ENCODE measurements around the gene RSAD1.

The RSAD1 gene

GRCh38 chr17:50522766-50523165, 44.1 kb downstream of the RSAD1 start:
- no peak overlapping the region for H3K4me3 ChIP-seq (ENCODE audit: low read length)
- H3K36me3 ChIP-seq (ENCODE audit: control insufficient read depth, insufficient read depth, low read length) = no peaks in the 10 kb centered on the region
- no peak overlapping the region for H3K9ac ChIP-seq (ENCODE audit: low read length)
- no peaks in the 10 kb centered on the region for H3K27me3 ChIP-seq (ENCODE audit: control insufficient read depth, insufficient read depth, low read length)
- no peaks in the 10 kb centered on the region for H3K4me1 ChIP-seq (ENCODE audit: control insufficient read depth, insufficient read depth, low read length)
- no peak overlapping the region for H3K27ac ChIP-seq (ENCODE audit: low read depth, low read length)

- Histone ChIP-seq H3K4me3 (ENCODE audit: low read length) (no peak overlapping the region), H3K27me3 (ENCODE audit: control insufficient read depth, insufficient read depth, low read length) (no peaks in the 10 kb centered on the region), H3K36me3 (ENCODE audit: control insufficient read depth, insufficient read depth, low read length) (no peaks in the 10 kb centered on the region), H3K4me1 (ENCODE audit: control insufficient read depth, insufficient read depth, low read length) (no peaks in the 10 kb centered on the region), H3K9ac (ENCODE audit: low read length) (no peak overlapping the region), H3K27ac (ENCODE audit: low read depth, low read length) (no peak overlapping the region)
Observed at GRCh38 chr17:50523208-50523607, 44.5 kb downstream of the RSAD1 start.

GRCh38 chr17:50524838-50525237, 46.2 kb downstream of the RSAD1 start:
- no peaks in the 10 kb centered on the region for H3K27me3 ChIP-seq (ENCODE audit: control insufficient read depth, insufficient read depth, low read length)
- H3K4me1 ChIP-seq (ENCODE audit: control insufficient read depth, insufficient read depth, low read length) = no peaks in the 10 kb centered on the region
- no peak overlapping the region for H3K9ac ChIP-seq (ENCODE audit: low read length)
- no peak overlapping the region for H3K4me3 ChIP-seq (ENCODE audit: low read length)
- no peaks in the 10 kb centered on the region for H3K36me3 ChIP-seq (ENCODE audit: control insufficient read depth, insufficient read depth, low read length)
- no peak overlapping the region for H3K27ac ChIP-seq (ENCODE audit: low read depth, low read length)

- Histone ChIP-seq H3K27me3 (ENCODE audit: control insufficient read depth, insufficient read depth, low read length) (peaks cover 6% of the 10 kb centered on the region), H3K36me3 (ENCODE audit: control insufficient read depth, insufficient read depth, low read length) (no peaks in the 10 kb centered on the region), H3K4me1 (ENCODE audit: control insufficient read depth, insufficient read depth, low read length) (no peaks in the 10 kb centered on the region), H3K27ac (ENCODE audit: low read depth, low read length) (no peak overlapping the region), H3K9ac (ENCODE audit: low read length) (no peak overlapping the region), H3K4me3 (ENCODE audit: low read length) (no peak overlapping the region)
Observed at GRCh38 chr17:50527155-50527762, 48.6 kb downstream of the RSAD1 start.

- H3K27me3 ChIP-seq (ENCODE audit: control insufficient read depth, insufficient read depth, low read length) = peaks cover 10% of the 10 kb centered on the region
Observed at GRCh38 chr17:50527949-50528474, 49.4 kb downstream of the RSAD1 start.

GRCh38 chr17:50529849-50530248, 51.2 kb downstream of the RSAD1 start:
- Histone ChIP-seq H3K36me3 (ENCODE audit: control insufficient read depth, insufficient read depth, low read length) (no peaks in the 10 kb centered on the region), H3K27me3 (ENCODE audit: control insufficient read depth, insufficient read depth, low read length) (peaks cover 17% of the 10 kb centered on the region), H3K4me3 (ENCODE audit: low read length) (no peak overlapping the region), H3K4me1 (ENCODE audit: control insufficient read depth, insufficient read depth, low read length) (peaks cover 5% of the 10 kb centered on the region), H3K27ac (ENCODE audit: low read depth, low read length) (no peak overlapping the region), H3K9ac (ENCODE audit: low read length) (no peak overlapping the region)

More at GRCh38 chr17:50527949-50528474, 49.4 kb downstream of the RSAD1 start:
- Histone ChIP-seq H3K9ac (ENCODE audit: low read length) (no peak overlapping the region), H3K4me3 (ENCODE audit: low read length) (no peak overlapping the region), H3K36me3 (ENCODE audit: control insufficient read depth, insufficient read depth, low read length) (no peaks in the 10 kb centered on the region), H3K27ac (ENCODE audit: low read depth, low read length) (no peak overlapping the region), H3K4me1 (ENCODE audit: control insufficient read depth, insufficient read depth, low read length) (no peaks in the 10 kb centered on the region)

GRCh38 chr17:50531428-50532025, 52.9 kb downstream of the RSAD1 start:
- no peaks in the 10 kb centered on the region for H3K36me3 ChIP-seq (ENCODE audit: control insufficient read depth, insufficient read depth, low read length)
- H3K27ac ChIP-seq (ENCODE audit: low read depth, low read length) = no peak overlapping the region
- no peak overlapping the region for H3K4me3 ChIP-seq (ENCODE audit: low read length)
- peaks cover 17% of the 10 kb centered on the region for H3K27me3 ChIP-seq (ENCODE audit: control insufficient read depth, insufficient read depth, low read length)
- no peak overlapping the region for H3K9ac ChIP-seq (ENCODE audit: low read length)
- peaks cover 5% of the 10 kb centered on the region for H3K4me1 ChIP-seq (ENCODE audit: control insufficient read depth, insufficient read depth, low read length)

GRCh38 chr17:50532452-50533024, 53.9 kb downstream of the RSAD1 start, which contains the start of gene EPN3:
Gene EPN3 (plus strand): TSS chr17:50532735. CDS start chr17:50536557, 3,822 bp downstream.
- peaks cover 5% of the 10 kb centered on the region for H3K4me1 ChIP-seq (ENCODE audit: control insufficient read depth, insufficient read depth, low read length)
- H3K36me3 ChIP-seq (ENCODE audit: control insufficient read depth, insufficient read depth, low read length) = no peaks in the 10 kb centered on the region
- H3K27me3 ChIP-seq (ENCODE audit: control insufficient read depth, insufficient read depth, low read length) = peaks cover 17% of the 10 kb centered on the region
- H3K9ac ChIP-seq (ENCODE audit: low read length) = no peak within 1 kb of the TSS
- peak within 1 kb of the TSS; percentile 56 for H3K4me3 ChIP-seq (ENCODE audit: low read length)
- H3K27ac ChIP-seq (ENCODE audit: low read depth, low read length) = no peak within 1 kb of the TSS

- Histone ChIP-seq H3K9ac (ENCODE audit: low read length) (no peak overlapping the region), H3K27me3 (ENCODE audit: control insufficient read depth, insufficient read depth, low read length) (peaks cover 17% of the 10 kb centered on the region), H3K4me1 (ENCODE audit: control insufficient read depth, insufficient read depth, low read length) (peaks cover 5% of the 10 kb centered on the region), H3K27ac (ENCODE audit: low read depth, low read length) (no peak overlapping the region), H3K36me3 (ENCODE audit: control insufficient read depth, insufficient read depth, low read length) (no peaks in the 10 kb centered on the region), H3K4me3 (ENCODE audit: low read length) (peak overlapping the region; percentile 56)
Observed at GRCh38 chr17:50533185-50533584, 54.5 kb downstream of the RSAD1 start.

- H3K4me1 ChIP-seq (ENCODE audit: control insufficient read depth, insufficient read depth, low read length) = peaks cover 5% of the 10 kb centered on the region
- peaks cover 17% of the 10 kb centered on the region for H3K27me3 ChIP-seq (ENCODE audit: control insufficient read depth, insufficient read depth, low read length)
- H3K36me3 ChIP-seq (ENCODE audit: control insufficient read depth, insufficient read depth, low read length) = no peaks in the 10 kb centered on the region
- peak overlapping the region; percentile 56 for H3K4me3 ChIP-seq (ENCODE audit: low read length)
- H3K9ac ChIP-seq (ENCODE audit: low read length) = no peak overlapping the region
- H3K27ac ChIP-seq (ENCODE audit: low read depth, low read length) = no peak overlapping the region
Observed at GRCh38 chr17:50533720-50534148, 55.1 kb downstream of the RSAD1 start.

GRCh38 chr17:50534222-50534978, 55.7 kb downstream of the RSAD1 start:
- peak overlapping the region; percentile 21 for H3K4me3 ChIP-seq (ENCODE audit: low read length)
- peaks cover 17% of the 10 kb centered on the region for H3K27me3 ChIP-seq (ENCODE audit: control insufficient read depth, insufficient read depth, low read length)
- H3K9ac ChIP-seq (ENCODE audit: low read length) = no peak overlapping the region
- H3K27ac ChIP-seq (ENCODE audit: low read depth, low read length) = no peak overlapping the region
- H3K4me1 ChIP-seq (ENCODE audit: control insufficient read depth, insufficient read depth, low read length) = peaks cover 5% of the 10 kb centered on the region
- H3K36me3 ChIP-seq (ENCODE audit: control insufficient read depth, insufficient read depth, low read length) = no peaks in the 10 kb centered on the region

- Histone ChIP-seq H3K4me3 (ENCODE audit: low read length) (peak overlapping the region; percentile 21), H3K27ac (ENCODE audit: low read depth, low read length) (no peak overlapping the region), H3K27me3 (ENCODE audit: control insufficient read depth, insufficient read depth, low read length) (peaks cover 17% of the 10 kb centered on the region), H3K36me3 (ENCODE audit: control insufficient read depth, insufficient read depth, low read length) (no peaks in the 10 kb centered on the region), H3K9ac (ENCODE audit: low read length) (no peak overlapping the region), H3K4me1 (ENCODE audit: control insufficient read depth, insufficient read depth, low read length) (peaks cover 5% of the 10 kb centered on the region)
Observed at GRCh38 chr17:50534979-50535326, 56.3 kb downstream of the RSAD1 start.

Data from rectal smooth muscle tissue (tissue), 1 donor.